GM12878 (cell line): ENCODE results near the gene LIN7B. TPM values are rescaled to one million over a fixed set of nuclear protein-coding genes. Genes with fewer than 3 reads are reported as not detected.
A peak's percentile ranks its signal among the peaks of the same experiment; 100 is the strongest.

ENCODE experiments used
- ATAC-seq: fragments of 200-7000 bp; cut with Tn5 transposase; 3 replicates; pipeline ENCODE4 v1.9.1; 2020; ENCODE audit warnings: mild to moderate bottlenecking, moderate library complexity
- BruUV-seq: library from RNA; stranded (reverse); fragments of 400-500 nt; replicated peaks from 2 replicates; lab custom pipeline; 2021; lab: Mats Ljungman, UMichigan
- CTCF ChIA-PET: fragments of 300-600 bp; sonication (Branson Sonifier 250); formaldehyde crosslinking; extraction: SDS; loops from one replicate; lab custom pipeline; 2021; ENCODE audit warnings: inconsistent platforms; lab: Yijun Ruan, JAX
- POLR2A ChIA-PET: fragments of 350-600 bp; formaldehyde crosslinking; extraction: SDS; loops from one replicate; lab custom pipeline; 2021; ENCODE audit warnings: inconsistent platforms; lab: Charles Lee
- RAD21 ChIA-PET: fragments of 300-600 bp; sonication (Branson Sonifier 250); formaldehyde crosslinking; loops from one replicate; lab custom pipeline; 2023; ENCODE audit warnings: antibody characterized with exemption; ENCODE audit not compliant: unreplicated experiment; lab: Charles Lee
- SMC1A ChIA-PET: fragments of 300-600 bp; sonication (Branson Sonifier 250); formaldehyde crosslinking; loops from one replicate; lab custom pipeline; 2023; ENCODE audit not compliant: unreplicated experiment, uncharacterized antibody; lab: Charles Lee
- DNase-seq: peaks from one replicate; pipeline ENCODE4 v3.0.0-alpha.2; 2011; ENCODE audit warnings: low read depth, low spot score
- FAIRE-seq: peaks from 3 replicates; lab custom pipeline; 2011; peaks lifted over from hg19 to GRCh38; lab: Jason Lieb, UNC
- H2AFZ ChIP-seq: 2 replicates; pipeline ENCODE4 v1.6.0; 2011; ENCODE audit warnings: low read depth, low read length, control low read depth; ENCODE audit not compliant: control insufficient read depth
- H3K27ac ChIP-seq: 2 replicates; pipeline ENCODE4 v1.5.1; 2011; ENCODE audit warnings: control low read depth; ENCODE audit not compliant: control insufficient read depth, insufficient read depth
- H3K27me3 ChIP-seq, 2 experiments: replicated peaks in 1 of 2; 2 replicates each; pipeline versions ENCODE4 v1.6.0 to v1.6.1; 2011; ENCODE audit warnings: low read length in 1 of 2; ENCODE audit not compliant: control insufficient read depth in 2 of 2, insufficient read depth in 2 of 2
- H3K36me3 ChIP-seq, 2 experiments: 2 replicates each; pipeline ENCODE4 v1.5.1; 2011; ENCODE audit warnings: low read length in 1 of 2; ENCODE audit not compliant: control insufficient read depth in 2 of 2, insufficient read depth in 2 of 2
- H3K4me1 ChIP-seq: 2 replicates; pipeline ENCODE4 v1.6.1; 2011; ENCODE audit warnings: mild to moderate bottlenecking, low read length, moderate library complexity, mixed read lengths; ENCODE audit not compliant: control insufficient read depth, insufficient read depth
- H3K4me2 ChIP-seq: 2 replicates; pipeline ENCODE4 v1.6.0; 2011; ENCODE audit warnings: control low read depth; ENCODE audit not compliant: control insufficient read depth, insufficient read depth
- H3K4me3 ChIP-seq: fragments of 200-600 bp; sonication (generic); 2 replicates; pipeline ENCODE4 v1.5.1; 2016
- H3K79me2 ChIP-seq: 2 replicates; pipeline ENCODE4 v1.6.0; 2011; ENCODE audit warnings: low read length; ENCODE audit not compliant: control insufficient read depth, insufficient read depth
- H3K9ac ChIP-seq: 2 replicates; pipeline ENCODE4 v1.8.0; 2011; ENCODE audit warnings: low read length, control low read depth, mixed read lengths; ENCODE audit not compliant: control insufficient read depth, insufficient read depth
- H3K9me3 ChIP-seq: replicated peaks from 3 replicates; pipeline ENCODE4 v1.5.1; 2011; ENCODE audit warnings: mild to moderate bottlenecking, low read length; ENCODE audit not compliant: control insufficient read depth, insufficient read depth
- H4K20me1 ChIP-seq: 2 replicates; pipeline ENCODE4 v1.6.0; 2011; ENCODE audit not compliant: control insufficient read depth, insufficient read depth
- BRCA1 ChIP-seq: IDR thresholded peaks from 2 replicates; pipeline ENCODE4 v1.6.1; 2011; ENCODE audit warnings: low read depth, low read length, improper control_type of control experiment
- FOS ChIP-seq: IDR thresholded peaks from 3 replicates; pipeline ENCODE4 v1.6.1; 2011; ENCODE audit warnings: borderline replicate concordance; ENCODE audit not compliant: insufficient read length; ENCODE audit errors: extremely low read depth
- NKRF ChIP-seq: fragments of 450-650 bp; conservative IDR thresholded peaks from 2 replicates; pipeline ENCODE4 v1.6.1; 2017; ENCODE audit warnings: mild to moderate bottlenecking, moderate library complexity
- PAX5 ChIP-seq: IDR thresholded peaks from 2 replicates; pipeline ENCODE4 v1.6.1; 2011; ENCODE audit warnings: low read depth, low read length, borderline replicate concordance
- RELB ChIP-seq: fragments of 450-650 bp; IDR thresholded peaks from 2 replicates; pipeline ENCODE4 v1.6.1; 2017; ENCODE audit warnings: low read depth, mild to moderate bottlenecking, moderate library complexity
- REST ChIP-seq: IDR thresholded peaks from 2 replicates; pipeline ENCODE4 v1.6.1; 2012; ENCODE audit warnings: mild to moderate bottlenecking, low read depth, low read length
- SPI1 ChIP-seq: IDR thresholded peaks from 2 replicates; pipeline ENCODE4 v1.6.1; 2011; ENCODE audit warnings: low read depth, mild to moderate bottlenecking, low read length, moderate library complexity, borderline replicate concordance; ENCODE audit not compliant: insufficient read depth
- YY1 ChIP-seq: IDR thresholded peaks from 2 replicates; pipeline ENCODE4 v1.6.1; 2011; ENCODE audit warnings: low read depth, mild to moderate bottlenecking, low read length
- WGBS: methylation state at CpG from one replicate; pipeline ENCODE4 v1.1.6; 2016; ENCODE audit warnings: low lambda C conversion rate; ENCODE audit not compliant: insufficient replicate concordance, insufficient coverage; ENCODE audit errors: missing lambda C conversion rate; 5-methylcytosine and 5-hydroxymethylcytosine counted together
- in situ Hi-C: fragments of 300-500 bp; cut with MboI; formaldehyde crosslinking; loops from 9 replicates; pipeline ENCODE4 v1.14.3; 2018; ENCODE audit warnings: mixed read lengths
- intact Hi-C: fragments of 100-400 bp; cut with micrococcal nuclease; formaldehyde crosslinking; loops from one replicate; pipeline ENCODE4 v1.14.2; 2022; ENCODE audit not compliant: unreplicated experiment
- polyA plus RNA-seq, 11 experiments: library from polyadenylated mRNA; depleted of rRNA in 4 of 11; unstranded in 6 of 11; stranded (reverse) in 5 of 11; fragments of >200 nt; fragmentation: Nextera tagmentation in 4 of 11; fragmentation: Illumina TruSeq in 1 of 11; extraction: Ambion mirVana in 4 of 11; extraction: Trizol in 1 of 11; gene quantifications; 1 replicate in 1 of 11; 2 replicates in 10 of 11; pipeline versions ENCODE4 v1.2.1 to v1.2.3, GENCODE V29; 2011 to 2016; ENCODE audit warnings: inconsistent platforms in 2 of 11, missing spikeins in 2 of 11, low read depth in 1 of 11
- total RNA-seq, 4 experiments: library from RNA; depleted of rRNA in 3 of 4; stranded (reverse); fragments of >200 nt in 3 of 4; fragmentation: Illumina TruSeq in 1 of 4; extraction: Trizol in 1 of 4; gene quantifications; 2 replicates each; pipeline versions ENCODE4 v1.2.1 to v1.2.3, GENCODE V29; 2013 to 2021

The LIN7B gene
- total and polyA plus RNA-seq, 10 of the 15 experiments (the other 5 are each of a cell fraction or from before 2014, with no cell fraction given): 0.15 to 3.5 (median 1.6) TPM; not detected in 2

GRCh38 chr19:49116544-49116943 lies 2.4 kb downstream of the LIN7B start:
- H3K79me2 ChIP-seq: no peaks in the 10 kb centered on the region
- TF ChIP-seq PAX5 (no peak), NKRF (no peak), REST (no peak), BRCA1 (no peak), YY1 (no peak), RELB (no peak), FOS (no peak), SPI1 (peak; percentile 68; the same call in 1 of the 2 replicates)
- TF ChIP-seq, all 136 proteins: peak for 1
- H3K9me3 ChIP-seq: no peaks in the 10 kb centered on the region
- H4K20me1 ChIP-seq: no peaks in the 10 kb centered on the region
- FAIRE-seq (no peak), ATAC-seq (no peak), DNase-seq (no peak)
- WGBS: 46% methylated on average over 1 of the region's 1 CpG
- no peak overlapping the region for H3K4me2 ChIP-seq
- intact Hi-C loops (no loop called here), in situ Hi-C loops (no loop called here)
- ChIA-PET POLR2A (interaction anchor here (0.6 kb wide), 2 partner anchors 10 to 83 kb away, joined by 5 to 6 read pairs; no protein-coding TSS in a partner anchor), SMC1A (no interaction called here), RAD21 (interaction anchor here (0.7 to 1.0 kb wide), 2 partner anchors 19 to 403 kb away, joined by 3 to 4 read pairs; no protein-coding TSS in a partner anchor), CTCF (interaction anchor here (0.7 to 2.8 kb wide), 4 partner anchors 10 to 81 kb away, joined by 3 to 12 read pairs (median 7); no protein-coding TSS in a partner anchor)
- no peak overlapping the region for H3K9ac ChIP-seq
- H2AFZ ChIP-seq: no peak overlapping the region
- H3K4me3 ChIP-seq: no peak overlapping the region
- peaks cover 7 to 8% of the 10 kb centered on the region in 2 experiments for H3K27me3 ChIP-seq
- H3K4me1 ChIP-seq: peaks cover 12% of the 10 kb centered on the region
- BruUV-seq: no TSS peak
- H3K27ac ChIP-seq: no peak overlapping the region
- no peaks in the 10 kb centered on the region for H3K36me3 ChIP-seq
